Measurements from ENCODE around the gene EPOP.
"Not testable (repeated sequence)": the region's sequence is repeated elsewhere in the genome, so short reads cannot be mapped to it uniquely, and the experiment has no call there.

The EPOP gene

DNA sequence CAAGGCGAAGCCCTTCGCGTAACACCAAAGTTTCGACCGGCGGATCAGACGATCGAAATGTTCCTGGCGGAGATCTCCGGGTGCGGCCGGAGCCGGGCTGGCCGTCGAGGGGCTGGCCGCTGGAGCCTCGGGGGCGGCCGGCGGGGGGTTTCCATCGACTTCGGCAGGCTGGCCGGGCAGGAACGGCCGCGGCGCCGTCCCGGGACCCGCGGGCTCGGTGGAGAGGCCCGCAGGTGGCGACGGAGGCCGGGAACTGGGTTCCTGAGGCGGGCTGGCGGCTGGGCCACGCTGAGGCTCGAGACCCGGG is 1.1 kb downstream of the EPOP start:
- no peak for DNase-seq

DNA sequence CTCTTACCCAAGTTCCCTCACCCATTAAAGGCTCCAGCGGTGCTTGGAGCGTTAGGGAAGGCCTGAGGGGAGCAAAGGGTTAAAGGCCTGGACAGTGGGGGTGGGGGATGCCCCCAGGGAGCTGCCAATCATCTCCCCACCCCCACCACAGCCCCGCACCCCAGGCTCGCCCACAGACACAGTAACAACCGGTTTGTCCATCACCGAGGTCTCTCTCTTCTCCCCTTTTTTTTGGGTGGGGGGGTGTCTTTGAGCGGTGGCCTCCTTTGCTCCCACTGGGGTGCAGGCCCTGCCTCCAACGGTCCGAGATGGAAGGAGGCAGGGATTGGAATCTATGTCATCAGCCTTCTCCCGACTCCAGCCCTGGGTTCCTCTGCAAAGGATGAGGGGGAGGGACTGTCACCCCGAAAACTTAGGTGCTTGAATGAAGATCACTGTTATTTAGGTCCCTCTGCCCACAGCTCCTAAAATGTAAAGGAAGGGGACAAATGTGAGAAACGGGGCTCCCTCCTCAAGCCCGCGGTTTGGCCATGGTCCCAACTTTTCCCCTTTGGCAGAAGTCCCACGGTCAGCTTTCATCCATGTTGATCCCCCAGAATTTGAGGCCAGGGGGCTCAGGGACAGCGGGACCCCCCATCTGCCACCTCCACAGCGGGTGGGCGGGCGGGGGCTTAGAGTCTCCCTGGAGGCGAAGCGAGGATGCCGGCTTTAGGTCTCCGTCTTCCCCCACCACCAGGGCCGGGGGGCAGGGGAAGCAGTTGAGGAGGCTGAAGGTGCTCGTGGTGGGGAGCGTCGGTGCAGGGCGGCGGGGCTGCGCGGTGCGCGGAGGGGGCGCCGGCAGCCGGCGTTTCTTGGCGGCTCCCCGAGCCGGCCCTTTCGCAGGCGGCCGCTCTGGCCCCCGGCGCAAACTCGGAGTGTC is 1.7 kb downstream of the EPOP start:
- peak; percentile 30 for DNase-seq

DNA sequence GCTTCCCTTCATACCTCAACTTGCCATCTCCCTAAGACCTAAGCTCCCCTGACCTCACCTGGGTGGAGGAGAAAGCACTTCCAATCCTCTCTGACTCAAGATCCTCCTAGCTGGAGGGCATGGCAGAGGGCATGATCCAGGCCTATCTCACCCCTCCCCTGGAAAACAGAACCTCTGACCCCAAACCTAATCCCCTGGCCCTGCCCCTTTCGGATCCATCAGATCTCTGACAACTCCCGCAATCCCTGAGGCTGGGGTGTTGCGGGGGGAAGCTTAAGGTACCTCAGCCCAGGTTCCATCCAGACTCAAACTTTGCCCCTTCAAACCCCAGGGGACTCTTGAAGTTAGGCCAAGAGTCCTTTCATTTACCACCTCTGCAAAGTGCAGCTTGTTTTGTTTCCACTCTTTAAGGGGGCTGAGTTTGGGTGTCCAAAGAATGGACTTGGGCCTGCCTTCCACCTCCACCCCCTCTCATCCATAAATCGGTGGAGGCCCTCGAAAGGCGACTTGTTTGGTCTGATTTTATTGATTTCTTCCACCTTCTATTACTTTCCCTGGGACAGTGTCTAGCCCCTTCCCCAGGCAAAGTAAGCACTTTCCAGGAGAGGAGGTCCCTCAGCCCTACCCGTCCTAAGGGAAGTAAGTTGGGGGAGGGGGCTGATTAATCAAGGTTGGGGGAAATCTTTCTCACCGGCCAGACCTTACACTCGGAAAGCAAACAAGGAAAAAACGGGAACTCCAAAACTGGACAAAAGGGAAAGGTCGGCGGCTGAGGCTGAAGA is 2.6 kb downstream of the EPOP start:
- no peak for DNase-seq

DNA sequence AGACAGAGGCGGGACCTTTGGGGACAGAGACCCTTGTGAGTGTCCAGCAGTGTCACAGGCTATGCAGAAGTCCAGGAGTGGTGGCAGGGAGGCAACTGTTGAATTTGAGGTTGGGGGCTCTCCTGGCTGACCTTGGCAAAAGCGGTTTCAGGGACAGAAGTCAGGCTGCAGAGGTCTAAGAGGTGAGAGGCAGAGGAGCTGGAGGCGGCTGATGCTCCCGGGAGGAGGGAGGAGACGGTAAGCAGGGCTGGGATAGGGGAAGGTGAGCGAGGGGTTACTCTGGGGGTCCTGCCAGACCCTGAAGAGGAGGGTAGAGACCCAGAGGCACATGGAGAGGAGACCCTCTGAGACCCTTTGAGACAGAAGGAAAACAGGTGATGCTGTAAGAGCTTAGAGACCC is 5.2 kb downstream of the EPOP start:
- DNase-seq: no peak

DNA sequence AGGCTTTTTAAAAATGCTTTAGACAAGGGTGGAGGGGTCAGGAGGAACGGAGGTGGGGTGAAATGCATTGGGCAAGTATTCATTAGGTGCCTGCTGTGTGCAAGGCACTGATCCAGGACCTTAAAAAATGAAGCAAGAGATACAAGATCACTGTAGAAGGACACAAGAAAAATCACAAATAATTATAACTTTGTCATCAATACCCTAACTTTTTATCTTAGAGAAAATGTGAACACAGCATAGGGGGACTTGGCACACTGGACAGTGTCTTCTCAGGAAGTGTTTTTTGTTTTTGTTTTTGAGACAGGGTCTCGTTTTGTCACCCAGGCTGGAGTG is 7.0 kb downstream of the EPOP start:
- DNase-seq: no peak

DNA sequence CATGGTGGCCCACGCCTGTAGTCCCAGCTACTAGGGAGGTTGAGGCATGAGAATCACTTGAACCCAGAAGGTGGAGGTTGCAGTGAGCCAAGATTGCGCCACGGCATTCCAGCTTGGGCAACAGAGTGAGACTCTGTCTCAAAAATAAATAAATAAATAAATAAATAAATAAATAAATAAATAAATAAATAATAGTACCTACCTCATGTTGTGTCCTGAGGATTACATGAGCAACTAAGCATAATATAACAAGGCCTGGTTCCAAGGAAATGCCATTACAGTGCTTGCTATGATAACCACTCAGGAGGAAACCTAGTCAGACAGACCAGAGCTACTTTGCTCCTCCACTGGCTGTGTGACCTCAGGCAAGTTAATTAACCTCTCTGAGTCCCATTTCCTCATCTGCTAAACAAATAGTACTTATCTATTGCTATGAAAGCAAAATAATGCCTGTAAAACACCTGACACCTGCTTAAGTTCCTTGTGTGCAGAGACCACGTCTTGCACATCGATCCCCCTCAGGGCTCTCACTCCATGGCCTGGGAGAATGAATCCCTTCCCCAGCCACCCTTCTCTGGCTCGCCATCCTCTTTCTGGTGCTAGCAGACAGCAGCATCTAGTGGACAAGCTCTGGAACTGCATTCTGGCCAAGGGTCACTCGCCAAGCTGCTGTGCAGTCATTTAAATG is 7.5 kb downstream of the EPOP start:
- peak; percentile 70 for DNase-seq

DNA sequence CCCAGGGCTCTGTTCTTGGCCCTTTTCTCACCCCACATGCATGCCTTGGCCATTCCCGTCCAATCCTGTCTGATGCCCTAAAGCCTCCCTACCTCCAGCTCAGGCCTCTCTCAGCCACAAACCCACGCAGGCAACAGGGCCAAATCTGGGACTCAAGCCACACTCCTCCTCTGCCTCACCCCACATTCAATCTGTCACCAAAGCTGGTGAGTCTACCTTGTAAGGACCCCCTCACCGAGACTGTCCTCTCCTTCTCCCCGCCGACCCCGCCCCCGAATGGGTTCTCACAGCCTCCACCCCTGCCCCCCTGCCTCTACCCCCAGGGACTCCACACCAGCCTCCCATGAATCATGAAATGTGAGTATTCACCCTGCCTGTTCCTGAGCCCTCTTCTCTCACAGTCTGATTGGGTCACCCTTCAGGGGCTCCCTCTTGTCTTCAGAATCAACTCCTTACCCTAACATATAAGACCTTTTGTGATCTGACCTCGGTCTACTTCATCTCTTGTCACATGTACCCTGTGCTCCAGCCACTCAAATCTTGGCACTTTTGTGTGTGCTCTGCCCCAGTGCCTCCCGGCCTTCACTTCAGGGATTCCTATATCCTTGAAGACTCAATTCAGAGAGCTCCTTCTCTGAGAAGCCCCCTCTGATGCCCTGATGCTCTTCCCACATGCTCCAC is 10.7 kb downstream of the EPOP start:
- DNase-seq: no peak

DNA sequence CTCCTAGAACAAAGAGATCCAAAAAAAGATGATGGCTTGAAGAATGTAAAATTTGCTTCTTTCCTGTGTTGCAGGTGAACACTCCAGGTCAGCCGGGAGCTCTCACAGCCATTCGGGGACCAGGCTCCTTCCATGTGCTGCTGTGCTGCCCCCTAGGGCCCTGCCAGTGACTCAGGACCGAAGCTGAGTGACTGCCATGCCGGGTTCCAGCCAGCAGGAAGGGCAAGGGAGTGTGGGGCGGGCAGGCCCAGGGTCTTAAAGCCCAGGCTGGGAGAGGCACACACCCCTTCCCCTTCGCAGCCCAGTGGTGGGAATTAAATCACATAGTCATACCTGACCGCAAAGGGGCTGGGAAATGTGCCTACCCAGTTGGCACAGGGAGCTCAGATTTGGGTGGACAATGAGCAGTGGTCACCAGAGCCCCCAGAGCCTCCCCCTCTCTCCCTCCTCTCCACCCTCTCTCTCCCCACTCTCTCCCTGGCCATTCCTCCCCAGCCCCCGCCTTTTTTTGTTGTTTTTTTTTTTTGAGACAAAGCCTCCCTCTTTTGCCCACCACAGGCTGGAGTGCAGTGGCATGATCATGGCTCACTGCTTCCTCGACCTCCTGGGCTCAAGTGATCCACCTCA is 11.5 kb downstream of the EPOP start:
- peak; percentile 73 for DNase-seq

DNA sequence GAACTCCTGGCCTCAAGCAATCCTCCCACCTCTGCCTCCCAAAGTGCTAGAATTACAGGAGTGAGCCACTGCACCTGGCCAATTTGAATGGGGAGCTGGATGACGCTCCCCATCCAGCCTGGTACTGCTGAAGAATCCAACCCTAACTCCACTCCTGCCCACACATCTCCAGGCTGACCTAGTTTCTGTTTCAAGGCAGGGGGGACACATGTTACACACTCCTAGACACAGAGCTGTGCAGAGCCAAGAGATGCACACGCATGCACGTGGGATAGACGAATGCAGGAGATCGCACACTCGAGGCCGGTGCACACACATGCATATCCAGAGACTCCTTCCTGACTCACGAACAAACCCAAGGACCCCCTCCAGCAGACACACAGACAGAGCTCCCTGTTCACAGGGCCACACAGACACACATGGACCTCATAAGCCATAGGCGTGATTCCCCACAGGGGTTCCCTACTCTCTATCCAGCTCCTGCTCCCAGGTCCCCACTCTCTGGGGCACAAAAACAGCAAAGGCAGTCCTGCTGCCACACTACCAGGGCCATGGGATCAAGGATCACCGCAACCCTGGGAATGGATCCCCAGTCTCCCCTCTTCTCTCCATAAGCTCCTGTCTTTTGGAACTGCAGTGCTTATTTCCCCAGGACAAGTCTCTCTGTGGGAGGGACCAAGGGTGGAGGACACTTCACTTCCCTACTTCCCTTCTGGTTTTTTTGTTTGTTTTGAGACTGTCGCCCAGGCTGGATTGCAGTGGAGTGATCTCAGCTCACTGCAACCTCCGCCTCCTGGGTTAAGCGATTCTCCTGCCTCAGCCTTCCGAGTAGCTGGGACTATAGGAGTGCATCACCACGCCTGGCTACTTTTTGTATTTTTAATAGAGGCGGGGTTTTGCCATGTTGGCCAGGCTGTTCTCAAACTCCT is 14.4 kb downstream of the EPOP start:
- no peak for DNase-seq

DNA sequence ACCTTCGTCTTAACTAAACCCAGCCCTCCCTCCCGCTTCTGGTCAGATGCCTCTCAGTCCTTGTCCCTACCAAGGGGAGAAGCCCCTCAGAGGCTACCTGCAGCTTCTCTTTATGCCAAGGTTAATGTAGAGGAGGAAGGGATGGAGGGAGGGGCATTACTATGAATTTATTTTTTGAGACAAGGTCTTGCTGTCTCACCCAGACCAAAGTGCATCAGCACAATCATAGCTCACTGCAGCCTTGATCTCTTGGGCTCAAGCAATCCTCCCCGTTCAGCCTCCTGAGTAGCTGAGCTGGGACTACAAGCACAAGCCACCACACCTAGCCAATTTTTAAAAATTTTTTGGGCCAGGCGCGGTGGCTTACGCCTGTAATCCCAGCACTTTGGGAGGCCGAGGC is 15.3 kb downstream of the EPOP start:
- DNase-seq: no peak

DNA sequence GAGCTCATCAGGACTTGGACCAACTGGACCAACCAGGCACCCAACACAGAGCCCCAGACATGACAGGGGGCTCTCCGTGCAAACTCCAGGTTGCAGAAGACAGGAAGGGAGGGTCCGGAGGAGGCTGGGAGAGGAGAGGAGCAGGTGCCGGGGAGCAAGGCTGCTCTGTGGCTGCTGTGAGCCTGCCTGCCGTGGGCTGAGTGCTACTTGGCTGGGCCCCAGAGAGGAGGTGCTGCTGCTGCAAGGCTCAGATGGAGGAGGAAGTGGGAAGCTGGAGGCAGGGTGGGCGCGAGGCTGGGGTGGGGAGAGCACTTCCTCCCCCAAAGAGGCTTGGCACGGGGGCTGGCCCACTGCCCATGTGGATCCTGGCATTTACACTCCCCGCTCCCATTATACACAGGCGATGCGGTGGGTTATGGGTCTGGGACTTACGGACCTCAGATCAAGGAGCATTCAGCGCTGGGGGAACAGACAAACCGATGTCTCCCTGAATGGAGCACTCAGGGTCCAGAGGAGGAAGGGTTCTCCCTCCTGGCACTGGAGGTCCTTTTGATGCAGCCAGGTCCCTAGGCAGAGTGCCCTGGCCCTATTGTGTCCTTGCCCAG is 15.9 kb downstream of the EPOP start:
- no peak for DNase-seq

DNA sequence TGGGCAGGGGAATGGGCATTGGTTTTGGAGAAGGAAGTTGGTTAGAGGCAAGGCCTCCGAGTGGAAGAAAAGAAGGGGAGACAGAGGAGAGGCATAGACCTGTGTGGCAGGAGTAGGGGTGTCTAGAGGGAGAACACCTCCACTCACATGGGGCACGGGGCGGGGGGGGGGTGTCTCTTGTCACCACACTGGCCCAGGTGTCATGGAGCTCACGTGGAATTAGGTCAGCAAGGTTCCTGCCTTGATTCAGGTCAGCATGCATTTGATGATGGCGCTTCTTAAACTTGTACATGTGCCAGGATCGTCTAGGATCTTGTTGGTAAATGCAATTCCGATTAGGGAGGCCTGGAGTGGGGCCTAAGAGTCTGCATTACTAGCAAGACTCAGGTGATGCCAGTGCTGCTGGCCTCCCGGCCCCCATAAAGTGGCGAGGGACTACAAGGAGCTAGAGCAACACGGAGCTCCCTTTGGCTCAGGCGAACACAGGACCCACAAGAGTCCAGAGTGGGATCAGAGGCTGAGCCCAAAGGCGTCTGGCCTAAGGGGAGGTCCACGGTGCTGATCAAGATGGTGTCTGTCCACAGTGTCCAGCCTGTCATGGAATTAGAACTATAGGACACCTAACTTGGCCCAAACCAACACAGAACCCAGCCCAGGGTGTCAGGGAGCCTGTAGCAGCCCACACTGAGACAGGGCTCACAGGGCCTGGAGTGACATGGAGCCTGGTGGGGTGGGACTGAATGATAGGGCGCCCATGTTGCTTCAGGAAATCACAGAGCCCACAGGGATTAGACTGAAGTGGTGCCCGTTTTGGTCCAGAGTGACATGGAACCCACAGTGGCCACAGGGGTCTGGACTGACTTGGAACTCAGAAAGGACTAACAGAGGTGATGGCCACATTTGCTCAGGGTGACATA is 16.7 kb downstream of the EPOP start:
- no peak for DNase-seq

DNA sequence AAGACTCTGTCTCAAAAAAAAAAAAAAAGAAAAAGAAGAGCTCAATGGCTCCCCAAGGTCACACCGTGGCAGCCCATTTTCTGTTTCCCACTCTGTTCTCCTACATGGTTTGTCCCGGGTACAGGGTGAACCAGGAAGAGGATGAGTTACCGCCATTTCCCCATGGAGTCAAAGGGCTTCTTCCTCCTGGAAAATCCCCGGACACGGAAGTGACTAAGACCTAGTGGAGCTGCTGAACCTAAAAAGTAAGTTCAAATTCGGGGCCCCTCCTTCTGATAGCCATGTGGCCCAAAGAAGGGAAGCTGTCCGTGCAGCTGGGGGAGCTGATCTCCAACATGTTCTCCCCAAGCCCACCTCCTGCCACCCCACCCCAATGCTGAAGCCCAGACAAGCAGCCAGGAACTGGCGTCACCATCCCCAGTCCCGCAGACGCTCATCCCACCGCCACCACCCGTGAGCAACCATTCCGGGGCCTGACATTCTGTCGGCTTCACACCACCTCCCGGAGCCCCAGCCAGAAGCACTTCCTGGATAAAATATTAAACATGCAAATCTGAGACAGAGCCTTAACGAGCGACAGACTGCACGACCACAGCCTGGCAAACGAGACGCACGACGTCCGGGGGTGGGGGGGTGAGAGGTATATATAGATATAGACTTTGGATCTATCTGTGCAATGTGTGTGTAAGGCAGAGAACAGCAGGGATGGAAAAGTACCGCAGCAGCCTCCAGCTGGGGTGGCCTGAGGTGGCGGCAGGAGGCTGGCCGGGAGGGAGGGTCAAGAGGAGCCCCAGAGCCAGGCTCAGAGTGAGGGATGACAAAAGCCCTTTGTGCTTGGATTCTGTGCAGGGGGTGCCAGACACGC is 17.6 kb downstream of the EPOP start:
- no peak for DNase-seq

DNA sequence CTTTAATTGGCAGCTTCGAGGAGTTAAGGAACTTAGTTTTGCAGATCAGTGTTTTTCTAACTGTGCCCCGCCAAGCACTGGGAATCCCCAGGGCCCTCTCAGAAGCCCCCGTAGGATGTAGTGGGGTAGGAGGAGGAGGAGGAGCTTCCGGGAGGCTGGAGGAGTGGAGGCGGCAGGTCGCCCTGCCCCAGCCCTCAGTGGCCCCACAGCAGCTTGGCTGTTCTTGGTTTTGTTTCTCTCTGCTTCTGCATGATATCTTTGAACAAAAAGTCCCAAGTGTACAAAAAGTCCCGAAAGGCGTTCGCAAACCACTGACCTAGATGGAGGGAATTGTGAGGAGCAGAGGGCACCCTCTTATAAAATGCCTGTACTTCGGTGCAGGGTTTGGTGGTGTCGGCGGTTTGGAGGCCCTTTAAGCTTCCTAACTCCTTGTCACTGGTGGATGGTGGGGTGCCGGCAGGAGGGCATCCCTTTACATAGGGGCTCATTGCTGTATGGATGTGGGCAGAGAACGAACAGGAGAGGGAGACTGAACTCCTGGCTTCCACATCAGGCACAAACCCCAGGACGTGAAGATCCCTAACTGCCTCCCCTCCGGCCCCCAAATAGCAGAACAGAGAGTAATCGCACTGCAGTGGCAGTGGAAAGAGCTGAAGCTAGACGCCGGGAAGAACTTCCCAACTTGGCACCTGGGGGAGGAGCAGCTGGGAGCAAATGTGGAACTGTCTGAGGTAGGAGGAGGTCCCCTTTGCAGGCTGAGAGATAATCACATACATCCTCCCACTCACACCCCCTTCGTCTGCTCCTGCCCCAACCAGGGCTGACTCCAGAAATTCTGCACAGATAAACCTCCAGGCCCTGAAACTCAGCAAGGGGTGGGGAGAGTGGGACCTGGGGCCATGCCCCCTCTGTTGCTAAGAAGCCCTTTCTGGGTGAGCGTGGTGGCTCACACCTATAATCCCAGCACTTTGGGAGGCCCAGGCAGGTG is 20.1 kb downstream of the EPOP start:
- DNase-seq: no peak

DNA sequence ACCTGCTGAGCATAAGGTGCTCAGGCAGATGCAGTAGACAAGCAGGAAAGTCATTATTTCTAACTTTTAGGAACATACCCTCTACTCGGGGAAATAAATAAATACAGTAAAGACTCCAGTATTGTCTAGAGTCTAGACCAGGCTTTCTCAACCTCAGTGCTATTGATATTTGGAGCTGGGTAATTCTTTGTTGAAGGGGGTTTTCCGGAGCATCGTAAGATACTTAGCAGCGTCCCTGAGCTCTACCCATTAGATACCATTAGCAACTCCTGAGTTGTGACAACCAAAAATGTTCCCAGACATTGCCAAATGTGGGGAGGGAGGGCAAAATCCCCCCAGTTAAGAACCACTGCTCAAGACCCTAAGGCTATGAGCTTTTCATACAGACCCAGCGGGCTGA is 21.1 kb downstream of the EPOP start:
- no peak for DNase-seq

DNA sequence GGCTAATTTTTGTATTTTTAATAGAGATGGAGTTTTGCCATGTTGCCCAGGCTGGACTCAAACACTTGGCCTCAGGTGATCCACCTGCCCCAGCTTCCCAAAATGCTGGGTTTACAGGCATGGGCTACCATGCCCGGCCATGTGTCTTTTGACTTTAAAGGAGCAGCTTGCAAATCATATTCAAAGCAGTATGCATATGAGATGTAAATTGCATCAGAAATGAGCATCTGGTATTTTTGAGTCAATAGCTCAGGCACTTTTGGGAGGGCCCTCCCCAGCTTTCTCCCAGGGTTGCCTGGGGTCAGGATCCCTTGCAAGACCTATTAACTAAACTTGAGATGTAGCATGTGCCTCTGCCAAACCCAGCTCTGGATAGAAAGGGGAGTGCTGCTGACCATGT is 21.5 kb downstream of the EPOP start:
- DNase-seq: no peak

DNA sequence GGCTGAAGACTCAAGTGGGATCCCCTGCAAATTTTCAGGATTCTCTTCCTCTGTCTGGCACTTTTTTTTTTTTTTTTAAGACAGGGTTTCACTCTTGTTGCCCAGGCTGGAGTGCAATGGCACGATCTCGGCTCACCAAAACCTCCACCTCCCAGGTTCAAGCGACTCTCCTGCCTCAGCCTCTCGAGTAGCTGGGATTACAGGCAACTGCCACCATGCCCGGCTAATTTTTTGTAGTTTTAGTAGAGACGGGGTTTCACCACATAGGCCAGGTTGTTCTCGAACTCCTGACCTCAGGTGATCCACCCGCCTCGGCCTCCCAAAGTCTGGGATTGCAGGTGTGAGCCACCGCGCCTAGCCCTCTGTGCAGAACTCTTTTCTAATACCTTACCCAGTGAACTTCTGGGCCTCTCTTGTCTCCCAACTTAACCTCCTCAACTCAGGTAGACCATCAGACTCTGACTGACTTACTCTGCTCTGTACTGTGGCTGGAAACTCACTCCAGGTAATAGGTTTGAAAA is 24.0 kb downstream of the EPOP start:
- DNase-seq: not testable (repeated sequence)

DNA sequence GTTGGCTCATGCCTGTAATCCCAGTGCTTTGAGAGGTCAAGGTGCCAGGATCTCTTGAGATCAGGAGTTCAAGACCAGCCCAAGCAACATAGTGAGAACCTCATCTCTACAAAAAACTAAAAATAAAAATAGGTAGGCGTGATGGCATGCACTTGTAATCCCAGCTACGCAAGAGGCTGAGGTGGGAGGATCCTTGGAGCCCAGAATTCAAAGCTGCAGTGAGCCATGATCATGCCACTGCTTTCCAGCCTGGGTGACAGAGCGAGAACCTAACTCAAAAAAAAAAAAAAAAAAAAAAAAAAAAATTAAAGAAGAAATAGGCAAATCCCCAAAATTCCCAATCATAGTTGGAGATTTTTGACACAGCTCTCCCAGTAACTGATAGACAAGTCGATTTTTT is 36.8 kb downstream of the EPOP start:
- no peak for DNase-seq
